GF-D8 (cell line): ENCODE data around the gene ZSWIM6.

Source experiments
- DNase-seq: peaks from one replicate; lab custom pipeline; 2025; lab: John Stamatoyannopoulos, UW

Gene ZSWIM6

GRCh38 chr5:61482980-61483379 lies 150.9 kb downstream of the ZSWIM6 start:
- DNase-seq, result no peak

GRCh38 chr5:61486476-61486875 lies 154.4 kb downstream of the ZSWIM6 start:
- no peak for DNase-seq

- DNase-seq, result no peak
Measured at GRCh38 chr5:61489574-61489973, 157.5 kb downstream of the ZSWIM6 start.

GRCh38 chr5:61491861-61492260 lies 159.8 kb downstream of the ZSWIM6 start:
- DNase-seq, result no peak

GRCh38 chr5:61493973-61494372 lies 161.9 kb downstream of the ZSWIM6 start:
- no peak for DNase-seq

- no peak for DNase-seq
Measured at GRCh38 chr5:61496446-61496845, 164.4 kb downstream of the ZSWIM6 start.

- no peak for DNase-seq
Measured at GRCh38 chr5:61496860-61497259, 164.8 kb downstream of the ZSWIM6 start.

- DNase-seq, result no peak
Measured at GRCh38 chr5:61498121-61498520, 166.1 kb downstream of the ZSWIM6 start.

GRCh38 chr5:61501971-61502370 lies 169.9 kb downstream of the ZSWIM6 start:
- DNase-seq, result no peak

- no peak for DNase-seq
Measured at GRCh38 chr5:61504143-61504770, 172.2 kb downstream of the ZSWIM6 start.

GRCh38 chr5:61505281-61505680 lies 173.2 kb downstream of the ZSWIM6 start:
- DNase-seq, result no peak

GRCh38 chr5:61507232-61507631 lies 175.2 kb downstream of the ZSWIM6 start:
- DNase-seq, result no peak

GRCh38 chr5:61516946-61517345 lies 184.9 kb downstream of the ZSWIM6 start:
- no peak for DNase-seq

- no peak for DNase-seq
Measured at GRCh38 chr5:61519728-61520277, 187.7 kb downstream of the ZSWIM6 start.

GRCh38 chr5:61523073-61523472 lies 191.0 kb downstream of the ZSWIM6 start:
- no peak for DNase-seq

GRCh38 chr5:61523997-61524396 lies 191.9 kb downstream of the ZSWIM6 start:
- no peak for DNase-seq

- DNase-seq, result no peak
Measured at GRCh38 chr5:61525512-61526206, 193.6 kb downstream of the ZSWIM6 start.

GRCh38 chr5:61526207-61526519 lies 194.1 kb downstream of the ZSWIM6 start:
- DNase-seq, result no peak

- no peak for DNase-seq
Measured at GRCh38 chr5:61532983-61533382, 200.9 kb downstream of the ZSWIM6 start.

GRCh38 chr5:61534481-61535267 lies 202.6 kb downstream of the ZSWIM6 start:
- no peak for DNase-seq

- DNase-seq, result no peak
Measured at GRCh38 chr5:61535828-61536227, 203.8 kb downstream of the ZSWIM6 start.

GRCh38 chr5:61536922-61537321 lies 204.9 kb downstream of the ZSWIM6 start:
- no peak for DNase-seq
